GM19025 (cell line): ENCODE results near the gene EMB.
"Not testable (repeated sequence)": the region's sequence is repeated elsewhere in the genome, so short reads cannot be mapped to it uniquely, and the experiment has no call there.

Source experiments
- ATAC-seq: cut with Tn5 transposase; IDR thresholded peaks from one replicate; pipeline ENCODE4 v1.9.1; 2021; ENCODE audit warnings: mild to moderate bottlenecking, low read depth, moderate library complexity; ENCODE audit not compliant: unreplicated experiment

The EMB gene

GRCh38 chr5:50440651-50441492 is at the start of gene EMB:
EMB (minus strand) TSS chr5:50441288; CDS start chr5:50441151, 137 bp downstream.
- peak; percentile 50 for ATAC-seq

GRCh38 chr5:50489491-50489890 is 48.4 kb upstream of the EMB start:
- not testable (repeated sequence) for ATAC-seq

- not testable (repeated sequence) for ATAC-seq
Observed at GRCh38 chr5:50478790-50479189, 37.7 kb upstream of the EMB start.

GRCh38 chr5:50476549-50476948 is 35.5 kb upstream of the EMB start:
- ATAC-seq: peak; percentile 94

GRCh38 chr5:50465015-50465414 is 23.9 kb upstream of the EMB start:
- ATAC-seq: not testable (repeated sequence)

GRCh38 chr5:50463726-50464125 is 22.6 kb upstream of the EMB start:
- no peak for ATAC-seq

- ATAC-seq: no peak
Observed at GRCh38 chr5:50463047-50463446, 22.0 kb upstream of the EMB start.

GRCh38 chr5:50462579-50462978 is 21.5 kb upstream of the EMB start:
- ATAC-seq: not testable (repeated sequence)

- ATAC-seq: not testable (repeated sequence)
Observed at GRCh38 chr5:50458372-50458771, 17.3 kb upstream of the EMB start.

- not testable (repeated sequence) for ATAC-seq
Observed at GRCh38 chr5:50449241-50449640, 8.2 kb upstream of the EMB start.

GRCh38 chr5:50447941-50448340 is 6.9 kb upstream of the EMB start:
- ATAC-seq: no peak

- ATAC-seq: no peak
Observed at GRCh38 chr5:50447228-50447627, 6.1 kb upstream of the EMB start.

GRCh38 chr5:50445296-50445949 is 4.3 kb upstream of the EMB start:
- peak; percentile 58 for ATAC-seq

GRCh38 chr5:50442559-50443539 is 1.8 kb upstream of the EMB start:
- ATAC-seq: not testable (repeated sequence)

GRCh38 chr5:50441493-50441955 is 436 bp upstream of the EMB start:
- ATAC-seq: no peak

GRCh38 chr5:50439221-50439620 is 1.9 kb downstream of the EMB start:
- no peak for ATAC-seq

GRCh38 chr5:50438060-50438459 is 3.0 kb downstream of the EMB start:
- ATAC-seq: not testable (repeated sequence)

GRCh38 chr5:50435168-50435567 is 5.9 kb downstream of the EMB start:
- ATAC-seq: no peak

GRCh38 chr5:50431133-50431904 is 9.8 kb downstream of the EMB start:
- ATAC-seq: not testable (repeated sequence)
